Breast epithelium (tissue), 3 donors: Measurements from ENCODE around the gene CNGB1.

Experiments
- POLR2A ChIP-seq: fragments of 450-650 bp; IDR thresholded peaks from one replicate; pipeline ENCODE4 v1.6.1; 2016; ENCODE audit warnings: antibody characterized with exemption, mild to moderate bottlenecking, moderate library complexity
- POLR2AphosphoS5 ChIP-seq, 3 donors: sonication (generic); formaldehyde crosslinking; IDR thresholded peaks; one replicate each; pipeline ENCODE4 v1.6.1; 2017; ENCODE audit warnings: antibody characterized with exemption in 3 of 3
- TF ChIP-seq, protein P1 (sequence below), 3 donors: fragments of 450-650 bp; IDR thresholded peaks; one replicate each; pipeline ENCODE4 v1.5.1; 2016 to 2017; ENCODE audit warnings: antibody characterized with exemption in 3 of 3, mild to moderate bottlenecking in 3 of 3, moderate library complexity in 3 of 3

DNA sequence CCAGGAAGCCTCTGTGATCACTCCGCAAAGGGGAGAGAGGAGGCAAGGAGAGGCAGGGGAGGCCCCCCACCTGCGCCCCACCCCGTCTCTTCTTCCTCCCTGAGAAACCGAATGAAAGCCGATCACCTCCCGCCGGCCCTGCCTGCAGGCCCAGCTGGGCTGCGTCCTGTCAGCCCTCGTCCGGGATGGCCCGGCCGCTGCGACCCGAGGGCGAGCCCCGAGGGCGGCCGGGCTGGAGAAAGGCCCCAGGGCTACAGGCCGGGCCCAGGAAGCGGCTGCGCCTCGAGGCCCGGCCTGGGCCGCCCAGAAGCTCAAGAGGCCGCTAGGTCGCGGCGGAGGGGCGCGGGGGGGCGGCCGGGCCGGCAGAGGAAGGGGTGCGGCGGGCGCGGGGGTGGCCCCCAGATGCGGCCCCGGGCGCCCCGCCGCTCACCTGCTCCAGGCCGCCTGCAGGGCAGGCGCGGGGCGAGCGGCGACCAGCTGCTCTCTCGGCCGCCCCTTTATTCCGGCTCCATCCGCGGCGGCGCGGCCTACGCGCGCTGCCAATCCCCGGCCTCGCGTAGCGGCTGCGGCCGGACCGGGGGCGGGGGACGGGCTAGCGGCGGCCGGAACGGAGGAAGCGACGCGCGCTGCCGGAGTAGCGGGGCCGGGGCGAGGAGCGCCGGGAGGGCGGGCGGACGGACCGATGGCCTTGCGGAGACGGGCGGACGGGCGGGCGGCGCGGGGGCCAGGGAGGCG is 29.2 kb upstream of the CNGB1 start, which contains the start of gene ZNF319:
- no peak for TF ChIP-seq POLR2A
- TF ChIP-seq, protein P1, sequence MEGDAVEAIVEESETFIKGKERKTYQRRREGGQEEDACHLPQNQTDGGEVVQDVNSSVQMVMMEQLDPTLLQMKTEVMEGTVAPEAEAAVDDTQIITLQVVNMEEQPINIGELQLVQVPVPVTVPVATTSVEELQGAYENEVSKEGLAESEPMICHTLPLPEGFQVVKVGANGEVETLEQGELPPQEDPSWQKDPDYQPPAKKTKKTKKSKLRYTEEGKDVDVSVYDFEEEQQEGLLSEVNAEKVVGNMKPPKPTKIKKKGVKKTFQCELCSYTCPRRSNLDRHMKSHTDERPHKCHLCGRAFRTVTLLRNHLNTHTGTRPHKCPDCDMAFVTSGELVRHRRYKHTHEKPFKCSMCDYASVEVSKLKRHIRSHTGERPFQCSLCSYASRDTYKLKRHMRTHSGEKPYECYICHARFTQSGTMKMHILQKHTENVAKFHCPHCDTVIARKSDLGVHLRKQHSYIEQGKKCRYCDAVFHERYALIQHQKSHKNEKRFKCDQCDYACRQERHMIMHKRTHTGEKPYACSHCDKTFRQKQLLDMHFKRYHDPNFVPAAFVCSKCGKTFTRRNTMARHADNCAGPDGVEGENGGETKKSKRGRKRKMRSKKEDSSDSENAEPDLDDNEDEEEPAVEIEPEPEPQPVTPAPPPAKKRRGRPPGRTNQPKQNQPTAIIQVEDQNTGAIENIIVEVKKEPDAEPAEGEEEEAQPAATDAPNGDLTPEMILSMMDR (IDR thresholded peaks at IDR 0.05) = no peak
- no peak for TF ChIP-seq POLR2AphosphoS5 (IDR thresholded peaks at IDR 0.05)
